ENCODE measurements around the gene MAMSTR.

Gene MAMSTR

DNA sequence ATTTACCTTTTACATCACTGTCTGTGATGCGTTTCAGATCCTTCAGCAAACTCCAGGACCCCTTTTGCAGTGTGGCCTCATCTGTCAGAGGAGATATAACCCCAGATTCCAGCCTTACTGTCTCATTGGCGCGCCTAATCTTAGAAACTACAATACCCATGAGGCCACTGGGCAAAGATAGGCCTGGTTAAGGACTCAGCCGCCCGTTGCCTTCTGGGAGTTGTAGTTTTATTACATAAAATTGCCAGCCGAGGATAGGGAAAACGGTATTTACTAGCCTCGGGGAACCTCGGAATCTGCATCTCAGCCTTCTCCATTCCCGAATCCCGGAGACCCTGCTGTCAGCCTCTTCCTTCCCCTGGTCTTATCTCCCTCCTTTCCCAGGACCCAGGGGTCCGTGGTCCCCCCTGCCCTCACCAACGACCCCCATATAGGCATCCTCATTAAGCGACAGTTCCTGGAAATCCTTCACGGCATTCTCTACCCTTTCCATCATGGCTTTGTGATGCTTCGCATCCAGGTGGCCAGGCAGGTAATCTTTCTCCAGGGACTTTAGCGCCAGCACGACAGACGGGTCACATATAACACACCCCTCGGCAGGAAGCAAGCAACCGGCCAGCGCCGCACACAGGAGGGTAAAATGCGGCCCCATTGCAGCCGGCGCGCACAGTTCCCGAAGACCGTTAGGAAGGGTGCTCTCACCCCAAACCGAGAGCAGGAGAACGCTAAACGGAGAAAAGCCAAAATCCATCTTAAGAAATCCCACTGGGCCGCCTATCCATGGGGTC, 25.9 kb upstream of the MAMSTR start:
- no peak for FAIRE-seq

- no peak for FAIRE-seq
Observed at GRCh38 chr19:48742096-48742495, 22.6 kb upstream of the MAMSTR start.

- FAIRE-seq: no peak
Observed at GRCh38 chr19:48741129-48741999, 21.8 kb upstream of the MAMSTR start.

DNA sequence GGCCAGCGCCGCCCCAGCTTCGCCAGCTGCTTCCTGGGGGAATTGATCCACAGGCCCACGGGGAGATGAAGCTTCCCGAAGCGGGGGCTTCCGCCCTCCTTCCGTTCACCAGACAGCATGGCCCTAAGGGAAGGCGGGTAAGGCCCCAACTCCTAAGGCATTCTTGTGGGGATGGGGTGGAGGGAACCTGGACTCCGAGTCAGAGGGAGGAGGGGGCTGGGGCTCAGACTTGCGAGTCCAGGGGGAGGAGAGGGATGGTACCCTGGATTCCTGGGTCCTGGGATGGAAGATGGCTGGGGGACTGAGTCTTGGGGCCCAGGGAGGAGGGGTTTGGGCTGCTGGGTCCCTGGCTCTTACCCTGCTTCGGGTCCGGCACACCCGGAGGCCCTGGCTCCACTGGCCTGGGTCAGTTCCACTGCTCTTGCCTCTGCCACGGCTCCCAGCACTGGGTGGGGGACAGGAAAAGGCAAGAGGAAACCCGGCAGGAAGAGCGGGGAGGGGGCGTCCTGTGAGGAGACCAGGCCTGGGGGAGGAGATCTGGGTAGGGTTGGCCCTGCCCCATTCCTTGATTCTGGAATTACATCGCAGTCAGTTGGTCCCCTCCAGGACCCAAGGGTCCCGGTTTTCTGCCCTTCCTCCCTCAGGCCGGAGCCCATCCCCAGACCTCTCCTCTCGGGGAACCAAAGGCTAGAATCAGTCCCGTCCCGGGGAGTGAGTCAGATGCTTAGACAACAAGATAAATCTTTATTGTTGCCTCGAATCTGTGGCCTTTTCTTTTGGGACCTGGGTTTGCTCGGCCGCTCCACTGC, 20.8 kb upstream of the MAMSTR start, which contains the start of gene RASIP1:
Gene RASIP1, minus strand, starts transcription at position 447 of the 809 bp plus-strand sequence. Its CDS starts 328 bp downstream, at position 119.
- no peak for FAIRE-seq

DNA sequence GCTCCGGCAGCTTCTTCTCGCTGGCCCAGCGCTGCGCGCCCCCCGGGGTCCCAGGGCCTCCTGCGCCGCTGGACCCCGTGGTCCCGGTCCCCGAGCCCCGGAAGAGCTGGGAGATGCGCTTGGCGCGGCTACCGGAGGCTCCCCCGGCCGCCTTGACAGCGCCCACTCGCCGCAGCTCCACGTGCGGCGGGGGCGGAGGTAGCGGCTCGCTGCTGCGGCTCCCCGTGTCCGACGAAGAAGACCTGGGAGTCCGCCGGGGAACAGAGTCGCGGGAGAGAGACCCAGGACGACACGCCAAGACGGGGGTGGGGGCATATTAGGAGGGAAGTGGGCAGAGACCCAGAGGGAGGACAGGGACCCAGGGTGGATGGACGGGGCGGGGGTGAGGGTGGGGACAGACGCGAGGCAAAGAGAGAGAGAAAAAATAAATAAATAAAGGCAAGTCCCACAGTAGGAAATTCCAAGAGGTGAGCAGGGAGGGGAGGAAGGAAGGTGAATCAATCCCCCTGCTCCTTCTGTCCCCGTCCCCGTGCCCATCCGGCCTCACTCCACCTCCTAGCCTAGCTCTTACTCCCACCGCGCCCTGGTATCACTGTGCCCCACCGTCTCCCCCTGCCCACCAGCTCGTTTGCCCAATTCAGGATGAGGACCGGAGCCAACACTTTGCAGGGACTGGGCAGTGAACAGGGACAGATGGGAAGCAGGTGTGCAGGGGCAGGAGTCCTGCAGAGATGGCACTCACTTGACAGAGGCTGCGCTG, 20.1 kb upstream of the MAMSTR start:
- FAIRE-seq: no peak

GRCh38 chr19:48738557-48739403, 19.3 kb upstream of the MAMSTR start:
- FAIRE-seq: no peak

DNA sequence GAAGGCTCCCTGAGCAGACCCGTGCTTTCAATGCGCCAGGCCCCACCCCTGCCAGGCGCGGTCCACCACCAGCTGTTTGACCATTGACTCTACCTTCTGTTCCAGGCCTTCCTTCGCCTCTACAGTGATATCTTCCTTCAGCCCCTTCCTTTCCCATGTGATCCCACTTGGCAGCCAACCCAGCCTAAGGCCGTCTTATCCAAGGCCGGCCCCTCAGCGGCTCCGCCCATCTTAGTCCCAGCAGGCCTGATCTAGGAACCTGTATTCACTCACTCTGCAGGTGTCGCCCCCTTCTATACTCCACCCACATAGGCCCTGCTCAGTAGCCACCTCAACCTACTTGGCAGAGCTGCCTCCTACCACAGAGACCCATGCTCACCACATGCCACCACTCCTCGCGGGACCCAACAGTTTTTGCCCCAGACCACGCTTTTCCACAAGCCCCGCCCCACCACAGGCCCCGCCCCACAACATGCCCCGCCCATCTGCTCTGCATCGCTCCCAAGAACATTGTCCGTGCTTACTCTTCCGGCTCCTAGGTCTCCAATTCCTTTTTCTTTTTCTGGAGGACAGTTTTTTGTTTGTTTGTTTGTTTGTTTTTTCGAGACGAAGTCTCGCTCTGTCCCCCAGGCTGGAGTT, 18.0 kb upstream of the MAMSTR start:
- no peak for FAIRE-seq

- no peak for FAIRE-seq
Observed at GRCh38 chr19:48735031-48735615, 15.6 kb upstream of the MAMSTR start.

DNA sequence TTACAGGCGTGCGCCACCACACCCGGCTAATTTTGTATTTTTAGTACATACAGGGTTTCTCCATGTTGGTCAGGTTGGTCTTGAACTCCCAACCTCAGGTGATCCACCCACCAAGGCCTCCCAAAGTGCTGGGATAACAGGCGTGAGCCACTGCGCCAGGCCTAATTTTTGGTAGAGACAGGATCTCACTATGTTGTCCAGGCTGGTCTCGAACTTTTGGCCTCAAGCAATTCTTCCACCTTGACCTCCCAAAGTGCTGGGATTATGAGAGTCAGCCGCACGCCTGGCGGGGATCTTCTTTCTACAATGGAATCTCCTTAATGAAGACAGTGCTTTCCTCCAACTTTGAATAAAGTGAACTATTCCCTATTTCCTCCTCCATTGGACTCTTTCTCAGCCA, 15.1 kb upstream of the MAMSTR start:
- no peak for FAIRE-seq

DNA sequence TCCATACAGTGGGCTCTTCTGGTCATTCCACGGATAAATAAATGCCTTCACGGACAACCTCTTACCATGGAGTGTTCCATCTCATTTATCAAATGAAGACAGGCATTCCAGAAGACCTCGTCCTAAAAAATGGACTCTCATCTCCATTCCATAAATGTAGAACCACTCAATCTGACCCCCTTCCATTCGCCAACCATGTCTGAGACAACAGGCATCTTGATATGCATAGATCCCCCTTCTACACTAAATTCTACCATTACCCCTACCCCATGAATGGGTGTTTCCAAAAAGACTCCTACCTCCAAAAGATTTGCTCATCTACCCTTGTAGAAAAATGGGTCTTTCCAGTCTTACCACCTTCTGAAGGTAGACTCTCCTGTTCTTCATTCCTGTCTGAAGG, 11.9 kb upstream of the MAMSTR start:
- FAIRE-seq: no peak

- FAIRE-seq: no peak
Observed at GRCh38 chr19:48728911-48729664, 9.6 kb upstream of the MAMSTR start.

GRCh38 chr19:48726556-48726955, 7.0 kb upstream of the MAMSTR start:
- no peak for FAIRE-seq

GRCh38 chr19:48724796-48725753, 5.5 kb upstream of the MAMSTR start:
- FAIRE-seq: no peak

- FAIRE-seq: no peak
Observed at GRCh38 chr19:48722196-48722708, 2.7 kb upstream of the MAMSTR start.

GRCh38 chr19:48720613-48721296, 1.2 kb upstream of the MAMSTR start:
- peak; percentile 98 for FAIRE-seq

GRCh38 chr19:48720251-48720612, 707 bp upstream of the MAMSTR start:
- no peak for FAIRE-seq

- no peak for FAIRE-seq
Observed at GRCh38 chr19:48718711-48719231, 754 bp downstream of the MAMSTR start.
